HG02623 (cell line): ENCODE data around the gene PASD1.

Experiments
- ATAC-seq: cut with Tn5 transposase; IDR thresholded peaks from one replicate; pipeline ENCODE4 v1.9.1; 2021; ENCODE audit warnings: moderate library complexity; ENCODE audit not compliant: unreplicated experiment

The PASD1 gene

DNA sequence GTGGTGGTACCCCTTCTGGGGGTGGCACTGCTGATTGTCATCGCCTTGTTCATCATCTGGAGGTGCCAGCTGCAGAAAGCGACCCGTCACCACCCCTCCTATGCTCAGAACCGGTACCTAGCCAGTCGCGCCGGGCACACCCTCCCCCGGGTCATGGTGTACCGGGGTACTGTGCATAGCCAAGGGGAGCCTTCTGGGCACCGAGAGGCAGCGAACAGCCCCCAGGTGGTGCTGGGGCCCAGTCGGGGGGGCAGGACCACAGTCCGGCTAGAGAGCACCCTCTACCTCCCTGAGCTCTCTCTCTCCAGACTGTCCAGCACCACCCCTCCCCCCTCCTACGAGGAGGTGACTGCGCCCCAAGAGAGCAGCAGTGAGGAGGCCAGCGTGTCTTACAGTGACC lies 137.1 kb downstream of the PASD1 start:
- ATAC-seq, result no peak

GRCh38 chrX:151701071-151701470 lies 137.6 kb downstream of the PASD1 start:
- ATAC-seq, result no peak

DNA sequence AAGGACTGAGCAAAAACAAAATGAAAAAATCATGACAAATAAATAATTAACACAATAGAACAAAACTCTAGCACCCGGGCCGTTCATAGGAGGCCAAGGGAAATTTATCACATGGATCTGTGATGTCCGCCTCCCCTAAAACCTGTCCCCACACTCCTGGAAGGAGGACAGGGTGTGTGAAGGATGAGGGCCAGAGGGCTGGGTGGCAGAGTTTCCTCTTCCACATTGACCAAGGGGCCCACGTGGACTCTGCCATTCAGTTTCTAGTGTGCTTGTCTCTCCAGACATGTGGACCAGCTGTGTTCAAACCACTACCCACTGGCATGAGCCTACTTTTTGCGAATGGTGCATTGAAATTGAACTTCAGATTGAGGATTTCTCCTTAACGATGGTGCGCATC lies 138.1 kb downstream of the PASD1 start:
- no peak for ATAC-seq

DNA sequence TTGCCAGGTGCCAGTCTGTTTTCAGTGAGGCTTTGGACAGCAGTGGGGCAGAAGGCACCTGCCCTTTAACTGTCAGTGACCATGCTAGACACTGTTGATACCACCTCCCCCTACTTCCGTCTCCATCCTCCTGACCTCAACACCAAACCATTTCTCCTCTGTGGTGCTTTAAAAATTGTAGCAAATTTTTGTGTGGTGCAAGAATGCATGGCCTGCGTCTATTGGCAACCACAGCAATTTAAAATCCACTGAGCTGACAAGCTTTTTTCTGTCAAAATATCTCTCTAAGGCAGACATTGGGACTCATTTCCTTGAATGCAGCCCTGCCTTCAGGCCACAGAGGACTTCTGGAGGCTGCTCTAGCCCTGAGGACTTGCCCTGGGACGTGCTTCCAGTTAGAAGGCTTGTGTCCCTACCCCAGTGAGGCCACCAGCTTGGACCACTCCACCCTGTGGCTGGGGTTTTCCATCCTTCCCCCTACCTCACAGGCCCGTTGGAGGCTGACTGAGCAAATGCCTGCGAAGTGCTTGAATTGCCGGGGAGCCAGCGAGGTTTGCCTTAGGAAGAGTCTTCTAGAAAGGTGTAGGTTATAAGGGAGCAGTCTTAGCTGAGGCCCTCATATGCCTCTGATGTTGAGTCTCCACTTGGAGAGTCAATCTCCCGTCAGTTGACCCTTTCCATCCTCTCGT lies 138.7 kb downstream of the PASD1 start:
- ATAC-seq, result no peak

- no peak for ATAC-seq
Observed at GRCh38 chrX:151702741-151703340, 139.4 kb downstream of the PASD1 start.

GRCh38 chrX:151703487-151703886 lies 140.0 kb downstream of the PASD1 start:
- no peak for ATAC-seq

DNA sequence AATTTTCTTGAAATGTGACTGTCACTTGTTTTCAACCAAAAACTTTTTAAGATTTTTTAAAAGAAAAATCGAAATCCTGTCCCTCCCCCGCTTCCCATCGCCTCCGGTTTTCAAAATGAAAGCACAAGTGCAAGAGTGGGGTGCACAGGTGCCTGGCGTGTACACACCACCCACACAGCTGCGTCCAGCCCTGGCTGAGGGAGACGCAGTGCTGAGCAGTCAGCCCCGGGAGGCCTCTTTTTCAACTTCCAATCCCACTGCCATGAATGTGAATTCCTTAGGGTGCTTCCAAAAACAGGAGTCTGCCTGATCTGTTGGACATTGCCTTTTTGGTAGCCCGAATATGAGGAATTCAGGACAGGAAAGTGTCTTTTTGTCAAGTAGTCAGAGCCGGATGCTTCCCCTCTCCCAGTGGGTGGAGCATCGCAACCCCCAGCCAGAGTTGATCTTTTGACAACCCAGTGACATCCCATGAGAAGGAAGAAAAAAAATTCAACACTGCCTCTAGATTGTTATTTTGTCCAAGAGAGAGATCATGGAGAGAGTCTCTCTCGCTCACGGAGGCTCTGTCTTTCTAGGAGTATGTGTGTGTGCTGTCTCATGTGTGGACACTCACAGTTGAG lies 140.7 kb downstream of the PASD1 start:
- ATAC-seq, result no peak

- no peak for ATAC-seq
Observed at GRCh38 chrX:151708821-151709220, 145.3 kb downstream of the PASD1 start.

DNA sequence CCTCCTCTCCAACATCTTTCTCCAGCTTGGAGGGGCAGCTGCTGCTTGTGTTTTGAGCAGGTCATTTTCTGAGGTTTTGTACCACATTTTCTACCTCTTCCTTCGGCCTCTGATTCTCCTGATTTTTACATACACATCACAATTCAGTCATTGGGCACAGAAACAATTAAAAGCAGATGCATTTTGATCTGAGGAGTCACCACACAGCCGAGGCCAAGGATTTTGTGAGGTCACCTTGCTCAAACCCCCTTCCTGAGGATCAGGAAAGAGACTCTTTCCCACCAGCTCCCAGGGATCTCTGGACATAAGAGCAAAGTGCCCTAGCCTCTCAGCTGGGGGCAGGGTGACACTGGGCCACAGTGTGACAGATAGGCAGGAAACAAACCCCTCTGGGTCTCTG lies 147.0 kb downstream of the PASD1 start:
- no peak for ATAC-seq

- no peak for ATAC-seq
Observed at GRCh38 chrX:151711154-151711553, 147.7 kb downstream of the PASD1 start.

- no peak for ATAC-seq
Observed at GRCh38 chrX:151711787-151712186, 148.3 kb downstream of the PASD1 start.

DNA sequence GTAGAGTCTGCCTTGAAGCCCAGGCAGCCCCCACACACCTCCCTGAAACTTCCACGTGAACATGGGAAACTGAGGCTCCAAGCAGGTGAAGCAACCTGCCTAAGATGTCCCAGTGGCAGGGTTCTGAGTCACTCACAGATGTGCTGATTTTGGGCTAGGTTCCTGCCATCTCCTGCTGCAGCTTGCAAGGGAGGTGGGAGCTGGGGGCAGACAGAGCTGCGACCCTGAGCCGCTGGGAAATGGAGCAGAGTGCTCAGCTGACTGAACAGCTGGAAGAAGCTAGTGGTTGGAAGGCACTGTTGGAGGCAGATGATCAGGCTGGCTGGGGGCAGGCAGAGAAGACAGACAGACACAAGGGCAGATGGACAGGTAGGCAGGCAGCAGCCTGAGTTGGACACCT lies 148.8 kb downstream of the PASD1 start:
- ATAC-seq, result no peak

- ATAC-seq, result no peak
Observed at GRCh38 chrX:151713849-151714248, 150.4 kb downstream of the PASD1 start.

- no peak for ATAC-seq
Observed at GRCh38 chrX:151714362-151714761, 150.9 kb downstream of the PASD1 start.

DNA sequence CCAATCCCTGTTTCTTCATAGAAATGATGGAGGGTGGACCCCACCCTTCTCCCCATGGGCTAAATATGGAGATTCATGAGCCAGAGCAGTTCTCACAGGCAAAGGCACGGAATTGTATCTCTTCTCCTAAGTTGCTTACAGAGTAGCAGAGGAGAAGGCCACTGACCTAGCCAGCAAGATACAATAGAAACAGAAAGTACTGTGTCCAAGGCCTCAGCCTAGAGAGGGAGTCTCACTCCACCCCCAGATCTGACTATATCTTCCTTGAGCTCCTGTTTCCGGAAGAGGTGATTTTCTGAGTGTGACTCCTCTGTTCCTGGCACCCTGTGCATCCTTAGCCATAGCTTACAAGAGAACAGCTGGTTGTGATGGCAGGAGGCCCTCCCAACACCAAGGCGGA lies 152.3 kb downstream of the PASD1 start, which contains the start of gene FATE1:
FATE1 (plus strand) TSS at position 284 of the 400 bp plus-strand sequence; CDS start at position 369, 85 bp downstream.
- no peak for ATAC-seq

GRCh38 chrX:151722241-151722846 lies 158.9 kb downstream of the PASD1 start:
- no peak for ATAC-seq

- no peak for ATAC-seq
Observed at GRCh38 chrX:151723156-151723760, 159.8 kb downstream of the PASD1 start.

DNA sequence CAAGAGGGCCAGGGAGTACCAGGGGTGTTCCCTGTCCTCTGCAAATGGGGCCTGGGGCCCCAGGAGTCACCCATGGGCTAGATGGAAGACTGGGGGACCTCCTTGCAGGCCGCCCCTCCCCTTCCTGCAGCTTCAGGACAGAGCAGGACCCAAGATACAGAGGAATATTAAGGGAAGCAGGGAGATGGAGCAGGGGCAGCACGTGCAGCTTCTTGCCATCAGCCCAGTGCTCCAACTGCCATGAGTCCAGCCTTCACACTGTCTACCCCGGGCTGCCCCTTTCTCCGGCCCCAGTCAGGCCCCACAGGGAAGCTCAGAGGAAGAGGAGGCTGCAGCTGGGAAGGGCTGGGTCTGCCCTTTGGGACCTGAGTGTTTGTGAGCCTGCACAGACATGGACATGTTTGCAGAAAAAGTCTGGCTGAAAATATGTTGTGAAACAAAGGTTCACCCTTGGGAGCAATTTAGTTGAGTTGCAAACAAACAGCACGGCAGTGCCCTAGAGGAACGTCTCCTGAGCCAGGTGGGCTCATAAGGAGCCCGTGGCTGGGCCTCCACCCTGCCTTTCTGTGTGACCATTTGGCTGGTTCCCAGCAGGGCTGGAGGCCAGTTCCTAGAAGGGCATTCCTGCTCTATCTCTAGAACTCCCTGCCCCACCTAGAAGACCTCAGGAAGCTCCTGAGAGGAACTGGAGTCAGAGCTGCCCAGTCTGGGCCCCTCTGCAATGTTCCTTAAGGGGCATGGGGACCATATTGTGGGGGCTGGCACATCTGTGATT lies 161.3 kb downstream of the PASD1 start:
- ATAC-seq, result no peak

DNA sequence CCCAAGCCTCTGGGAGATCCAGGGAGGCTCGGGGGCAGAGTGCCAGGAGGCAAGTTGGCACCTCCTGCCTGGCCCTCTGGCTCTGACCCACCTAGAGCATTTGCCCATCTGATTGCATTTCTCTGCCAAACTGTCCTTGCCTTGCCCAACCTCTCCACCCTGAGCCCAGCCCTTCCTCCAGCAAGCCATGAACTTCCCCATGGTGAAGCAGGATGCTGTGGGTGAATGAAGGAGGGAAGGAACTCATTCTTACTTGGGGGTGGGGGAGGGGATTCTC lies 161.8 kb downstream of the PASD1 start:
- ATAC-seq, result no peak
